Activated CD4-positive, CD25-positive, alpha-beta regulatory T cell treated with anti-CD3 and anti-CD28 coated beads, Interleukin-2, amount 50 U/mL, for 24 hours (primary cell): ENCODE results near the gene SMARCD1.

Source experiments
- ATAC-seq, 2 donors: fragments of 150-1000 bp; cut with Tn5 transposase; one replicate each; pipeline ENCODE4 v1.10.0; 2021; ENCODE audit warnings: mild to moderate bottlenecking in 1 of 2, moderate library complexity in 1 of 2

Gene SMARCD1

DNA sequence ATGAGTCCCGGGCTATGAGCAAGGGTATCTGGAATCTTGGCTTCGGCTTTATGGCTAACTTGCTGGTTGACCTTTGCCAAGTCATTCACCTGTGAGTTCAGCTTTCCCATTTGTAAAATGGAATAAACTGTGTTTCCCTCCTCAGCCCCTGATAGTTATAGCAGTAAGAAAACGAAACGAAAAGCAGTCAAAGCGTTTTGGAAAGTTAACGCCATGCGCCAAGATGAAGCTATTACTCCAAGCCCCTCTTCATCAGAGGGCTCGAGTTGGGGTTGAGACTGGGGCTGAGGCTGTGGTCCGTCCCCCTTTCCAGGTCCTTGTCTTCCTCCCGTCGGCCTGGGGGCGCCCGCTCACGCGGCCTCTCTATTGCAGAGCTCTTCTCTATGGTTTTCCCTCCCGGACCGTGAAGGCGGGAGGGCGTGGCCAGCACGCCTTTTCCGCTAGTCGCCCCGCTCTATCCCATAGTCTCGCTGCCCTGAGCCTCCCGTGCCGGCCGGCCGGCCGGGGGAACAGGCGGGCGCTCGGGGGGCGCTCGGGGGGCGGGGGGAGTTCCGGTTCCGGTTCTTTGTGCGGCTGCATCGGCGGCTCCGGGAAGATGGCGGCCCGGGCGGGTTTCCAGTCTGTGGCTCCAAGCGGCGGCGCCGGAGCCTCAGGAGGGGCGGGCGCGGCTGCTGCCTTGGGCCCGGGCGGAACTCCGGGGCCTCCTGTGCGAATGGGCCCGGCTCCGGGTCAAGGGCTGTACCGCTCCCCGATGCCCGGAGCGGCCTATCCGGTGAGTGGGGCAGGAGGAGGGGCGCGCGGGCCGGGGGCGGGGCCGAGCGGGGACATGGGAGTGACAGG is at the start of gene SMARCD1:
TSS of gene SMARCD1 (plus strand) at position 568 of the 840 bp plus-strand sequence. CDS start at position 596, 28 bp downstream.
- peak; percentile 91 to 94 for ATAC-seq

DNA sequence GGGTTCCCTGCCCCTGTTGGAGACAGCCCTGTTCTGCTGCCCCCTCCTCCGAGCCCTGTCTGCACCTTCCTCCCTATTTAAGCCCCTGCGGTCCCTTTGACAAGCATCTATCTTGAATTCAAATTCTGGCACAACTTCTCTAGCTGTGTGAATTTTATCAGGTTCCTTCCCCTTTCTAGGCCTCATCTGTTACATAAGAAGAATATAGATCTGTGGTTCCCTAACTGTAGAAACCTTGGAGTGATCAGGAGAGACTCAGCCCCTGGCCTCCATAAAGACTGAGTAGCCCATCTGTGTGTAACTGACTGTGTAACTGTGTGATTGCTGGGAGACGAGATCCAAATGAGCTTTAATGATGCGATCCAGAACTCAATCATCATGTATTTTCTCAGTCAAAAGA is 46.8 kb upstream of the SMARCD1 start:
- ATAC-seq = no peak

DNA sequence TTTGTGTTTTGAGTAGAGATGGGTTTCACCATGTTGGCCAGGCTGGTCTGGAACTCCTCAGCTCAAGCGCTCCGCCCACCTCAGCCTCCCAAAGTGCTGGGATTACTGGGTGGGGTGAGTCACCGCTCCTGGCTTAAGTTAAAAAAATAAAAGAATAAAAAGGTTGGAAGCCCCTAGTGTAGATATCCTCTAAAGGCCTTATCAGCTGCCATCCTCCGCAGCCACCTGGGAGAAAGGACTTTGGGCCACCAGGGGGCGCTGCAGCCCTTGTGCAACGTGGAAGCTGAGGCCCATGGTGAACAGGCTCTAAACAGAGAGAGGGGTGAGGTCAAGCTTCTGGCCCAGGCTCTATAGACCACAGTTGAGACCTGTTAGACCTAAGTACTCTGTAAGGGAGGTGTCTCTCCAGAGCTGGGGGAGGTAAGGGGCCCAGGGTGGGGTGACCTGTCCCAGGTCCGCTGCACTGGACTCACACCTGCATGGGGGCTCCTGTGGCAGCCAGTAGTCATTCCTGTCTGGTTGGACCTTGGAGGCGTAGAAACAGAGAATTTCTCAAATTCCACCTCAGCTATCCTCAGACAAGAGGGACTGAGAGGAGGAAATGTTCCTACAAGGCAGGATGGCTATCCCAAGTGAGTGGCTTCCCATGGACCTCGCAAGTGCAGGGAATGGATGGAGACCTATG is 45.8 kb upstream of the SMARCD1 start:
- ATAC-seq = peak; percentile 73 to 81

DNA sequence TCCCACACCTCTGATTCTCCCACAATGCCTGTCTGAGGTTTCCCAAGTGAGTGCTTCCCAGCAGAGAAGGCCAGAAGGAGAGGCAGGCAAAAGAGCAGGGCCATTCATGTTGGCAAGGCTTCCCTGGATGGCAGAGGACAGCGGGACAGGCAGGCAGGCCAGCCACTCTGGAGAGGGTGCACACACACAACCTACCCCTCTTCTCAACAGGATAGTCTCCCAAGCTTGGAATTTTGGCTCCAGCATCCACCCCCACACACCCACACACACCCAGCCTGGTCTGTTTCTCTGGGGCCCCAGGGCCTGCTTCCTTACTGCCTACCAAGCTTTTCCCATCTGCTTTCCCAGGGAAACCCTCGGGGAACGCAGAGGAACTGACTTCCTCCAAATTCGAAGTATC is 44.5 kb upstream of the SMARCD1 start:
- no peak for ATAC-seq

DNA sequence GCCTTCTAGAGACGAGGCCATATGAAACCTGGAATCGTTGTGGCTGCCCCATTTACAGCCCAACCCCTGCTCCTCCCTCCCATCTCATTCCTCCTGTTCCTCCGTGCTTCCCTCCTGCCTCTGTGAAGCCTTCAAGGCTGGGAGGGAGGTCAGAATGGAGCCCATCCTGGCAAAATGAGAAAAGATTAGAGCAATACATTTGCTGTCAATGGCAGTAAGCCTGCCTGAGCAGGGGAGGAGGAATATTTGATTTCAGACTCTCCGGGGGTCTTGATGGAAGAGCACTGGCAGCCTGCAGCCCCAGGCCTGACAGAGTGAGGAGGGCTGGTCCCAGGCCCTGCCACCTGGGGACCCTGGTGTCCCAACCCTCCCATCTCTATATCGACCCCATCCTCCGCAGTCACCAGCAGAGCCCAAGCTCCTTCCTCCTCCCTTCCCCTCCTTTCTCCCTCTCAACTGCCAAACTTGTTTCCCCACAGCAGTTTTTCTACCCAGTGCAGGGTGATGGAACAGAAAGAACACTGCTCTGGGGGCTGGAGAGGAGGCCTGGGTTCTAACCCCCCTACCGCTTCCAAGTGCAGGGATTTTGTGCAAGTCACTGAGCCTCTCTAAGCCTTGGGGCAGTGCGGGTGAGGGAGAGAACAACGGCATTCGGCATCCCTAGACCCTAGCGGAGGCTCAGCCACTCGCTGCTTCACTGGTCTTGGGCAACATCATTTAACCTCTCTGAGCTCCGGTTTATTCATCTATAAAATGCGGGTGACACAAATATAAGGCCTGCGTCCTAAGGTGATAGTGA is 43.9 kb upstream of the SMARCD1 start:
- ATAC-seq = no peak

DNA sequence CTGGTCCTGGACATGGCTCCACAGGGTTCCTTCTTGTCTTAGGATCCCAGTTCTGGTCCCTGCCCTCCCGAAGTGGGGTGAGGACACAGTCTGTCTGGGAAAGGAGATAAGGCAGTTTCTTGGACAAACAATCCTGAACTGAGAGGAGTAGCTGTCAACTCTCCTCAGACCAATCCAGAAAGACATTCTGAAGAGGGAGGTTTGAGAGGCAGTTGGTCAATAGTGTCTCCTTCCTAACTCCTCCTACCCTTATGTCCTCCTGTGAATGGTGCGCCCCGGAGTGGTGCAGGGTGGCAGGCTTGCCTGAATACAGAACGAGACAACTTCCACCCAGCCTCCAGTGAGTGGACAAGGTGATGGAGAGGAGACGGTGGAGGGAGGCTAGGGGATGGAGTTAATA is 43.2 kb upstream of the SMARCD1 start:
- ATAC-seq = no peak

DNA sequence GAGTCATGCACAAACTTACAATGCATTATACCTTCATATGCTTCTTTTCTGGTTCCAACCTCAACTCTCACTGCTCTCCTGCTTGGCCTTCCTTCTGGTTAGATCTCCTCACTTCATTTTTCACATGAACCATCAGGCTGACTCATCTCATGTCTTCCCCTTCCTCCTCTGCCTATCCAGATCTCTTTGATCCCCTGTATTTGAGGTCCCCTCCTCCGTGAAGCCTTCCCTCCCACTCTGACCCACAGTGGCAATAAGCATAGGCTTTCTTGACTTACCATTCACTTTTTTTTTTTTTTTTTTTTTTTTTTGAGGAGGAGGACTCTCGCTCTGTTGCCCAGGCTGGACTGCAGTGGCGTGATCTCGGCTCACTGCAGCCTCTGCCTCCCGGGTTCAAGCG is 42.4 kb upstream of the SMARCD1 start:
- ATAC-seq = peak in 1 of 2 donors; percentile 31

DNA sequence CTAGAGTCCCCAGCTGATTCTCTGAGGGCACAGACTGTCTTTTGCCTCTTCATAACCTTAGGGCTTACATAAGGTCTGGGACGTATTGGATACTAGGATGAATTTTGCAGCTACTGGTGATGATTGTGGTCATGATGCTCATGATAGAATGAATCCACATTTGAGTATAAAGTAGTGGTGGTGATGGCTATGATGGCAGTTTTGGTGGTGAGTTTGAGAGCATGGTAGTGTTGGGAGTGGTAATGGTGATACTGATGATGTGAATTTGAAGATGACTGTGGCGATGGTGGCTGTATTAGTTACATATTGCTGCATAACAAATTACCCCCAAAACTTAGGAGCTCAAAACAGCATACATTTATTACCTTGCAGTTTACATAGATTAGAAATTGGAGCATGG is 41.8 kb upstream of the SMARCD1 start:
- ATAC-seq = no peak

DNA sequence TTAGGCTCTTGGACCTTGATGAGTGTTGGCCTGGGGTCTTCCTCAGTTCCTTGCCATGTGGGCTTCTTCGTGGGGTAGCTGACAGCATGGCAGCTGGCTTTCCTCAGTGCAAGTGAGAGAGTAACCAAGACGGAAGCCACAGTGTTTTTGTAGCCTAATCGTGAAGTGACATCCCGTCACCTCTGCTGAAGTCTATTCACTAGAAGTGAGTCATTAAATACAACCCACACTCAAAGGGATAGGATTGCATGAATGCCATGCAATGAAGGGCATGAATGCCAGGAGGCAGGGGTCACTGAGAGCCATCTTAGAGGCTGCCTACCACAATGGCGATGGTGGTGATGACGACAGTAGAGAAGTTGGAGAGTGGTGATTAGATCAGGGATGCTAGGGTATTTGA is 41.3 kb upstream of the SMARCD1 start:
- ATAC-seq = no peak

DNA sequence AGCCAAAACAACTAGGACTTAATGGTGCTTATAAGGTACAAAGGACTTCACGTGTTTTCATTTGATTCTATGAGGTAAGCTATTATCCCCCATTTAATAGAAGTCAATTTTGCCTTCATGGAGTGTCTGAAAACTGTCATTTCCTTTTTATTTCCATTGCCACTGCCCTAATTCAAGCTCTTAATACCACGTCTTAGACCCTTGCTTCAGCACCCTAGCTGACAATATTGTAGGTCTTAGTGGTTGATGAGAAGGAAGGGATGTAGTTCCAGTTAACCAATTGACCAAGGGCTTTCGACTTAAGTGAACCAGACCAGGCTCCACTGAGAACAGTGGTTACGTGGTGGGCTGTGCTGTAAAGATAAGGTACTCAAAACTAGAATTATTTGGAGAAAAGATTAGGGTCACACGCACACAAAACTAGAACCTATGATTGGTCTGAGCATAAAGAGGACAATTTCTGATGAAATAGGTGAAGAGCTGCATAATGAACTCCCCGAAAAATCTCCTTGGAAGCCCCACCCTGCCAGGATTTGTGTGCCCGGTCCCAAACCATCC is 37.4 kb upstream of the SMARCD1 start:
- no peak for ATAC-seq

DNA sequence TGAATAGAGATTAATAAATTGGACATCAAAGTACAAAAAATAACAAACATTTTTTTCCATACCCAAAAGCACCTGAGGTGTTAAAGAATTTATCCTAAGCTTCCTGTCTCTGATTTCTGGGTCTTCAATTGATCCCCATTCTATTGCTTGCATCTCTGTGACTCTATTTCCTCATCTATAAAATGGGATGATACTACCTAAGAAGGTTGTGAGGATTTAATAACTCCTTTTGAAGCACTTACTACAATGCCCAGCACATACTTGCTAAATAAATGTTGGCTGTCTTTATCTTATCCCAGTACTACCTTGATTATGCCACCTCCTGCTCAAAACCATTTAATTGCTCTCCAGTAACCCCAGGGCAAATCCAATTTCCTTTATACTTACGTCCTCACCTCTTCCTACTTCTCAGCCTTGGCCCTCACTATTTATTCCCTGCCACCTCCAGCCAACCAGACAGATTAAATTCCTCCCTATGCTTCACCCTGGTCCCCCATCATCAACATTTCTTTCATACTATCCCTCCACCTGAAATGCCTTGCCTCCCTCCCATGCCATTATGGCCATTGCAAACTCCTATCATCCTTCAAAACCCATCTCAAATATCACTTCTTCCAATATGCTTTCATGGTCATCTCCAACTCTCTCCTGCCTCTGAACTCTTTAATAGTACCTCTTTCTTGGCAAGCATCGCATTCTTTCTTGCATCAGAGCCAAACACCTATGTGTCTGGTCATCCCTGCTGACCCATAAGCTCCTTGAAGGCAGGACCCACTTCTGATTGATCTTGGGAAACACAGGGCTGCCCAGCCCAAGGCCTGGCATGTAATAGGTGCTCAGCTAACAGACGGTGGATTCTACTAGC is 35.7 kb upstream of the SMARCD1 start:
- no peak for ATAC-seq

DNA sequence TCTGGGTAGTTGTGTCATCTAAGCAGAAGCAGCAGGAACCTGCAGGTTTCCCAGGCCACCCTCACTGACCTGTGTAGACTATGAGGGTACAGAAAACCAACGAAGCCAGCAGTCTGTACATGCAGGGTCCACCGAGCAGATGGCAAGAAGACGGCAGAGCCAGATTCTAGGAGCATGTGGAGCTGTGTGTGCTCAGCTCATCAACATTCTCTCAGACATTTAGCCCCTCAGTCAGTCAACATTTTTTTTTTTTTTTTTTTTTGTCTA is 35.1 kb upstream of the SMARCD1 start:
- ATAC-seq = no peak

DNA sequence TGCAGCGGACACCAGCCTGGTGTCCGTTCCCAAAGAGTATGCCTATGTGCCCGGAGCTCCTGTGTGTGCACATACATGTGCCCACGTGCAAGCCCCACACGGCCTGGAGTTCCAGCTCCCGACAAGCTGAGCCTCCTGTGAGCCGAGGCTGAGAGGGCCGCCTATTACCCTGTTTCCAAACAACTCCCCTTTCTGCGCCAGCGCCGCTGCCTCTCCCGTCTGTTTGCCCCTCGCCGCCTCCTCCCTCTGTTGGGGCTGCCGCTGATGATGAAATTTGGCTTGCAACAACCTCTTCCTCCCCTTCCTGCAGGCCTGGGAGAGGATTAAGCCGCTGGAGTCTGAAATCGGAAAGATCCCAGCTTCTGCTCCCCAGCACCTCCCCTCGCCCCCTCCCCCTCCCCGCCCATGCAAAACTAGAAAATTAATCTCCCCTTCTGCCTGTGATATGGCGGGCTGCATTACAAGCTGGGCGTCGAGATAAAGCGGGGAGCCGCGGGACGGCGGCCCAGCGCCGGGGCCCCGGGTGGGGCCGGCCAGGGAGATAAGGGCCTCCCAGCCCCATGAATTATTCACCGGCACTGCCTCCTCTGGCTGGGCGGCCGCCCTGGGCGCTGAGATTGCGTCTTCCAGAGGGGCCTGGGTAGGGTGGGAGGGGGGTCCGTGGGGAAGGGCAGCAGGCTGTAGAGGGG is 34.6 kb upstream of the SMARCD1 start:
- no peak for ATAC-seq

DNA sequence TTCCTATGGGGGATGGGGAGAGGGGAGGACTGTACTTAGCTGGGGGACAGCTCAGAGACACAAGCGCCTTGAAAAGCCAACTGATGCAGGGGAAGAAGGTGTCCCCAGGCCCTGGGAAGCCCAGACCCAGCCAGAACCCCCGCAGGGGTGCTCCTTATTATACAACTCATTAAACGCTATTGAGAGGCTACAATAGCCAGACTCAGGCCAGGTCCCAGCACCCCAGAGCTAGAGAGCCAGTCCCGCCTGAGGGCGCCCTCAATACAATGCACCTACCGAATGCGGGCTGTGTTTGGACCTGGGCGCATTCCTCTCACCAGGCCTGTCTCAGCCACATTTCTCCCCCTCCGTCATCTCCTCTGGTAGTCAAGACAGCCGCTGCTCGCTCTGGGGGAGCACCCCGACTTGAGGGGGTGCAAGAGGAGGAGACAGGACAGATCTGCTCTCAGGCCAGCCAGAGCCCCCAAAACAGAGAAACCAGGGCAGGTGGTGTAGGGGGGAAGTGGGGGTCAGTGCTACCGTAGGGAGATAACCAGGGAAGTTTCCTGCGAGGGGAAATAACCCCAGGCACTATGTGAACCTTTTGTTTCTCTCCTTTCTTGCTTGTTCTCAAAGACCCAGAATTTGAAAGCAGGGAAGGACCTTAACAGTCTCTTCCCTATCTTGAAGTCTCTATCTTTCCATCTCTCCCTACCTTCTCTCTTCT is 33.9 kb upstream of the SMARCD1 start:
- no peak for ATAC-seq

DNA sequence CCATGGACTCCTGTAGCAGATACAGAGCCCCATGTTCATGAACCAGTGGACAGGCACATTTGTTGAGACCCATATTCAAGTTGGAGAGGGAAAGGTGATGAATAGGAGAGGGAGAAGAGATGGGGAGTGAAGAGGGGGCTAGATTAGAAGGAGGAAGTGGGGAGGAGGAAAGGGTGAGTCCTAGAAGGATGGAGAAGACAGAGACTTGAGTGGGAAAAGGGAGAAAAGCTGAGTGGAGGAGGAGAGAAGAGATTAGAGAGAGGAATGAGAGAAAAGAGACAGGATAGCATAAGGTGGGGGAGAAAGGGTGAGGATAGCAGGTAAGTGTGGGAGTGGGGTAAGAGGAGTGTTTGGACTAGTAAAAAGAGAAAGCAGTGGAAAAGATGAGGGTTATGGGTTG is 32.6 kb upstream of the SMARCD1 start:
- no peak for ATAC-seq

DNA sequence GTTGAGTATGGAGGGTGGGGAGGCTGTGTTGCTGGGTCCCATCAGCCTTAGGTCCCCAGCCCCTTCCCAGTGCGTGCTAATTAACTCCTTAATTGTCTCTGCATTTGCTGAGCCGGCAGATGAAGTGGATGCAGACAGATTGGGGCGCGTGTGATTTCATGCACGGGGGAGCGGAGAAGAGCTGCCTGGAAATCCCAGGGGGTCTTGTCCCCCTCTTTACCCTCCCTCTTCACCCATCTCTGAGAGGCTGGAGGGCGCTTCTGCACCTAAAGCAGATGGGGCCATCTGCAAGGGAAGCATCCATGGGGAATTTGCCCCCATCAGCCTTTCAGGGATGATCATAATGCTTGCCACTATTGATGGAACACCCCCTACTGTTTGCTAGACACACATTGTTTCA is 32.2 kb upstream of the SMARCD1 start:
- no peak for ATAC-seq

DNA sequence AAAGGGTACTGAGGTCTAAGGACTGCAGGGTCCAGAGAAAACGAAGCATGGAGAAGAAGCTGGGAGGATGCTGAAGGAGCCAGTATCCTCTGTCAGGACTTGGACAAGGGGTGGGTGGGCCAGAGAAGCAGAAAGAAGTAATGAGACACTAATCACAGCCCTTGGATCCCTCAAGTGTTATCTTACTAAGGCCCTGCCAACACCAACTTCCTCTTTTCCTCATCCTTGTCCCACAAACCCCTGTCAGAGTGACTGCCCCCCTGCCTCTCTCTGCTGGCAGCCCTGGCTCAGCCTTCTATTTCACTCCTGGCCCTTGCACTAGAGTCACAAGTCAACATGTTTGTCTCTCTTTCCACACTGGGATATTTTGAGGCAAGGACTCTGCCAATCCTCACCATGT is 31.6 kb upstream of the SMARCD1 start:
- no peak for ATAC-seq

DNA sequence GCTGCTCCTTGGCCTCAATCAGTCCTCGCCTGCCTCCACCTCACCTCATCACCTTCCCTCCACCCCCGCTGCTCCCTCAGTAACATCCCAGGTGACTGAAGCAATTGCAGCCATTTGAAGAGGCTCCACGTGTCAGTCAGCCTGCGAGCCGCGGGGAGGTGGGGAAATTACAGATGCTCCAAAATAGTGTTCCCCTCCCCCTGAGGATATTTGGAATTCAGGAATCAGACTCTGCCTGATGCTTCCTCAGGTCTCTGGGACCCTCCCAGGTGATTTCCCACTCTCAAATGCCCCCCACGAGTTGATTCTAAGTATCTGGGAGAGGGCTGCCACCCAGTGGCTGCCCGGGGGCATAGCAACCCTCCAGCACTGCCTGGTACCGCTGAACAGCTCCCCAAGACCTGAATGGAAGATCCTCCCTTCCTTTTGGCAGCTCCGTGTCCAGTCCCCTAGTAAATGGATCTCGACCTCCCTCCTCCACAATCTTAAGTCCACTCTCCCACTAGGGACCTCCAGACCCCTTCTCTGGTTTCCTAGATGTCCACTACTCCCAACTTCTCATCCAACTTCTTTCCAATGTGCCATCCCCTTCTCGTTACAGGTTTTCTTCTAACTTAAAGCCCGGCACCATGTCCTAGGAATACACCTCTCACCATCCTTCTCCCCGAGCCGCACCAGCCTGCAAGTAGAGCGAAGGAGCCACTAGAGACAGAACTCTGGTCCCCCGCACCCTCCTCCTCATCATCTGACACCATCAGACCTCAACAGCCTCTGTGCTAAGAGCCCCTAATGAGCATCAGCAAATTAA is 29.1 kb upstream of the SMARCD1 start:
- ATAC-seq = peak; percentile 39 to 44

DNA sequence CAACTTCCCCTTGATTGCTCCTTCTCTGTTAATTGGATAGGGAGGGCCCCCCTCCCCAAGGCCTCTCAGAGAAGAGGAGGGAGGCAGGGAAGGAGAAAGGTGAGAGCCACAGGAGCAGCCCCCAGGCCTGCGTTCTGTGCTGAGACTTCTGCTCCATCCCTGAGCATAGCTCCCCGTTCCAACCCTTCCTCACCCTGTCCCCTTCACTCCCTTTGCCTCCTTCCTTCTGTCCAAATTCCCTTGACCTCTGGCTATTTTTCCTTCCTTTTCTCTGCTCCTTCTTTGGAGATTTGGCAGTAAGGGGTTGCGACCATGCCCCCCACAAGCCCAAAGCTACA is 28.5 kb upstream of the SMARCD1 start:
- ATAC-seq = no peak
